PC-3 (cell line): ENCODE results near the gene SLC44A1. TPM values are rescaled to one million over a fixed set of nuclear protein-coding genes. Genes with fewer than 3 reads are reported as not detected.
A peak's percentile ranks its signal among the peaks of the same experiment; 100 is the strongest.

Experiments used
- ATAC-seq: fragments of 200-7000 bp; cut with Tn5 transposase; 2 replicates; pipeline ENCODE4 v1.9.1; 2020; ENCODE audit warnings: mild to moderate bottlenecking, moderate library complexity
- BruUV-seq: library from RNA; stranded (reverse); fragments of 400-500 nt; replicated peaks from 2 replicates; lab custom pipeline; 2021; lab: Mats Ljungman, UMichigan
- CTCF ChIA-PET: fragments of 300-600 bp; sonication (Branson Sonifier 250); formaldehyde crosslinking; loops from one replicate; lab custom pipeline; 2022; ENCODE audit warnings: antibody characterized with exemption; lab: Charles Lee
- POLR2A ChIA-PET: fragments of 300-600 bp; sonication (Branson Sonifier 250); formaldehyde crosslinking; loops from one replicate; lab custom pipeline; 2022; ENCODE audit warnings: antibody characterized with exemption; ENCODE audit not compliant: unreplicated experiment; lab: Charles Lee
- DNase-seq: peaks from one replicate; pipeline ENCODE4 v3.0.0-alpha.2; 2015
- H2AFZ ChIP-seq: fragments of 300-600 bp; sonication (generic); 2 replicates; pipeline ENCODE4 v1.6.0; 2016; ENCODE audit warnings: antibody characterized with exemption, low read length
- H3F3A ChIP-seq: fragments of 300-600 bp; sonication (generic); one replicate; pipeline ENCODE4 v1.6.0; 2017; ENCODE audit warnings: antibody characterized with exemption, low read length, control low read depth, mild to moderate bottlenecking; ENCODE audit not compliant: unreplicated experiment
- H3K27ac ChIP-seq: fragments of 300-600 bp; sonication (generic); 2 replicates; pipeline ENCODE4 v1.5.1; 2016; ENCODE audit warnings: mild to moderate bottlenecking, low read length
- H3K27me3 ChIP-seq: fragments of 300-600 bp; sonication (generic); 2 replicates; pipeline ENCODE4 v1.6.1; 2016; ENCODE audit warnings: low read length, mixed read lengths
- H3K36me3 ChIP-seq: fragments of 300-600 bp; sonication (generic); 2 replicates; pipeline ENCODE4 v1.6.1; 2016; ENCODE audit warnings: low read depth, mixed run types, low read length, mixed read lengths
- H3K4me1 ChIP-seq: fragments of 300-600 bp; sonication (generic); 2 replicates; pipeline ENCODE4 v1.5.1; 2016; ENCODE audit warnings: low read length; ENCODE audit not compliant: insufficient read depth
- H3K4me2 ChIP-seq: fragments of 300-600 bp; sonication (generic); 2 replicates; pipeline ENCODE4 v1.6.0; 2016; ENCODE audit warnings: low read length
- H3K4me3 ChIP-seq: fragments of 300-600 bp; sonication (generic); 2 replicates; pipeline ENCODE4 v1.5.1; 2016; ENCODE audit warnings: mild to moderate bottlenecking, low read length, mixed read lengths
- H3K79me2 ChIP-seq: fragments of 300-600 bp; sonication (generic); 2 replicates; pipeline ENCODE4 v1.6.1; 2017; ENCODE audit warnings: low read length, mixed read lengths
- H3K9ac ChIP-seq: fragments of 300-600 bp; sonication (generic); 2 replicates; pipeline ENCODE4 v1.6.0; 2016; ENCODE audit warnings: mild to moderate bottlenecking, low read length
- H3K9me2 ChIP-seq: fragments of 300-600 bp; sonication (generic); replicated peaks from 2 replicates; pipeline ENCODE4 v1.6.1; 2016; ENCODE audit warnings: mixed run types, low read length, mixed read lengths
- H3K9me3 ChIP-seq: fragments of 300-600 bp; sonication (generic); 2 replicates; pipeline ENCODE4 v1.6.1; 2016; ENCODE audit warnings: low read length, mixed read lengths
- H4K20me1 ChIP-seq: fragments of 300-600 bp; sonication (generic); 2 replicates; pipeline ENCODE4 v1.6.1; 2016; ENCODE audit warnings: low read length, mixed read lengths
- EZH2 ChIP-seq: fragments of 300-600 bp; sonication (generic); IDR thresholded peaks from one replicate; pipeline ENCODE4 v1.6.1; 2017; ENCODE audit warnings: antibody characterized with exemption, mild to moderate bottlenecking, low read length; ENCODE audit not compliant: unreplicated experiment
- EZH2phosphoT487 ChIP-seq: fragments of 300-600 bp; sonication (generic); IDR thresholded peaks from 2 replicates; pipeline ENCODE4 v1.6.1; 2018; ENCODE audit warnings: mild to moderate bottlenecking, antibody characterized with exemption, low read length, borderline replicate concordance
- intact Hi-C: fragments of 100-400 bp; cut with micrococcal nuclease; formaldehyde crosslinking; loops from 2 replicates; pipeline ENCODE4 v1.9.0; 2023
- total RNA-seq: library from RNA; depleted of rRNA; stranded (reverse); fragments of >200 nt; gene quantifications from 2 replicates; pipeline ENCODE4 v1.2.3, GENCODE V29; 2014
- TF ChIP-seq, protein P1 (sequence below): fragments of 300-600 bp; sonication (generic); conservative IDR thresholded peaks from 2 replicates; pipeline ENCODE4 v1.5.1; 2017; ENCODE audit warnings: antibody characterized with exemption, low read depth, mild to moderate bottlenecking, low read length

Gene SLC44A1
- total RNA-seq, 1 experiment from 2014 or later, result 16.1 TPM

DNA sequence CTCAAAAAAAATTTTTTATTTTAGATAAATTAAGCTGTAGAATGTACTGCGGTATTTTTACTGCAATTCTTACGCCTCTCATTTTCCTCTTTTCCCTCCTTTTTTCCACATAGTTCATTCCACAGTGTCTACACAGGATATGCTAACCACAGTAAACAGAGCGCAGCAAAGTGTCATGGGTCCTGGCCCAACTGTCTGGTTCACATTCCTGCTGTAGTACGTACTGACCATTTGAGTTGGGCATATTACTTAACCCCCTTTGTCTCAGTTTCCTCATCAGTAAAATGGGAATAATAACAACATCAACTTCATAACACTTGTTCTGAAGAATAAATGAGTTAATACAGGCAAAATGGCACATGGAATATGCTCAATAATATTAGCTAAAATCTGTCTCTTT is 41.6 kb downstream of the SLC44A1 start:
- POLR2A ChIA-PET, result no interaction called here
- CTCF ChIA-PET, result no interaction called here
- ATAC-seq, result no peak

DNA sequence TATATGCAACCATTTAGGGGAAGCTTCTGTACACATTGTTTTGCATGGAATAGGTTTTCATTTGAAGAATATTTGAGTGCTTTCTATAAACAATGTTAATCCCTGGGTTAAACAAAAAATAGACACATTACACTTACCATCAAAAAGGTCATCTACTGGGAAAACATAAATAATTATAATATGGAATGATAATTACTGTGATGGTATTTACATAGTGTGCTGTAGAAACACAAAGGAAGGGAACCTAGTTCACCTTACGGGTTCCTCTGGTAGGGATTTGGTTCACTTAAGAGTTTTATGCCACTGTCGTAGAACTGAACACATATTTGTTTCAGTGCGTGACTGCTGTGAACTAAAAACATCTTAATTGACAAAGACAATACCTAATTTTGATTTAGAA is 44.9 kb downstream of the SLC44A1 start:
- Histone ChIP-seq H3K9me2 (no peaks in the 10 kb centered on the region), H3F3A (no peaks in the 10 kb centered on the region), H3K4me3 (no peak overlapping the region), H4K20me1 (no peaks in the 10 kb centered on the region), H3K36me3 (no peaks in the 10 kb centered on the region), H3K9ac (no peak overlapping the region), H2AFZ (no peak overlapping the region), H3K9me3 (no peaks in the 10 kb centered on the region), H3K4me2 (no peak overlapping the region), H3K4me1 (peaks cover 11% of the 10 kb centered on the region), H3K27me3 (no peaks in the 10 kb centered on the region), H3K27ac (no peak overlapping the region), H3K79me2 (no peaks in the 10 kb centered on the region)
- no TSS peak for BruUV-seq
- TF ChIP-seq, protein P1, sequence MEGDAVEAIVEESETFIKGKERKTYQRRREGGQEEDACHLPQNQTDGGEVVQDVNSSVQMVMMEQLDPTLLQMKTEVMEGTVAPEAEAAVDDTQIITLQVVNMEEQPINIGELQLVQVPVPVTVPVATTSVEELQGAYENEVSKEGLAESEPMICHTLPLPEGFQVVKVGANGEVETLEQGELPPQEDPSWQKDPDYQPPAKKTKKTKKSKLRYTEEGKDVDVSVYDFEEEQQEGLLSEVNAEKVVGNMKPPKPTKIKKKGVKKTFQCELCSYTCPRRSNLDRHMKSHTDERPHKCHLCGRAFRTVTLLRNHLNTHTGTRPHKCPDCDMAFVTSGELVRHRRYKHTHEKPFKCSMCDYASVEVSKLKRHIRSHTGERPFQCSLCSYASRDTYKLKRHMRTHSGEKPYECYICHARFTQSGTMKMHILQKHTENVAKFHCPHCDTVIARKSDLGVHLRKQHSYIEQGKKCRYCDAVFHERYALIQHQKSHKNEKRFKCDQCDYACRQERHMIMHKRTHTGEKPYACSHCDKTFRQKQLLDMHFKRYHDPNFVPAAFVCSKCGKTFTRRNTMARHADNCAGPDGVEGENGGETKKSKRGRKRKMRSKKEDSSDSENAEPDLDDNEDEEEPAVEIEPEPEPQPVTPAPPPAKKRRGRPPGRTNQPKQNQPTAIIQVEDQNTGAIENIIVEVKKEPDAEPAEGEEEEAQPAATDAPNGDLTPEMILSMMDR, result no peak
- no peak for TF ChIP-seq EZH2
- TF ChIP-seq EZH2phosphoT487, result no peak
- ChIA-PET CTCF (no interaction called here), POLR2A (no interaction called here)
- ATAC-seq, result no peak
- no peak for DNase-seq
- intact Hi-C loops, result no loop called here

More for the DNA sequence above, 41.6 kb downstream of the SLC44A1 start:
- H3K4me3 ChIP-seq, result no peak overlapping the region
- no peaks in the 10 kb centered on the region for H3K9me3 ChIP-seq
- H3K9ac ChIP-seq, result no peak overlapping the region
- no peaks in the 10 kb centered on the region for H3K9me2 ChIP-seq
- no peaks in the 10 kb centered on the region for H3F3A ChIP-seq
- intact Hi-C loops, result no loop called here
- no peak overlapping the region for H3K27ac ChIP-seq
- no peak overlapping the region for H2AFZ ChIP-seq
- no TSS peak for BruUV-seq
- H3K4me2 ChIP-seq, result no peak overlapping the region
- H3K36me3 ChIP-seq, result no peaks in the 10 kb centered on the region
- peaks cover 7% of the 10 kb centered on the region; the same call in 1 of the 2 replicates for H3K79me2 ChIP-seq
- TF ChIP-seq EZH2phosphoT487 (no peak), EZH2 (no peak)
- TF ChIP-seq, protein P1, result no peak
- no peak for DNase-seq
- peaks cover 17% of the 10 kb centered on the region for H3K4me1 ChIP-seq
- H3K27me3 ChIP-seq, result no peaks in the 10 kb centered on the region
- H4K20me1 ChIP-seq, result no peaks in the 10 kb centered on the region

DNA sequence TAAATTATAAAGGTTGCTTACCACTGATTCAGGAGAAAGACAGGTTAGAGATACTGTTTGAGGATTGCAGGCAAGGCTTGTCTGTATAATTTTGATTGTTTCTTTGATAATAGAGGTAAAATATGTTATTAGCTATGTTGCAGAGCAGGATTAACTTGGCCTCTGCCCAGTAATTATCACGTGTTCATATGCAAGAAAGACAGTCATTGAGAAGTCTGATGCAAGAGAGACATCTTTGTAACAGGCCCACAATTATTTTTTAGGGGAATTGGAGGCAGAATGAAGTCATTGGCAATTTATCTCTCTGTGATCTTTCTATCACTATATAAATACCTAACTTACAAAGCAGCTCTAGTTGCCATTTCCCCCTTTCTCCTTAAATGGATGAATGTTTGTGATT is 46.0 kb downstream of the SLC44A1 start:
- Histone ChIP-seq H3K9me3 (no peaks in the 10 kb centered on the region), H3K9ac (no peak overlapping the region), H3K4me1 (peaks cover 11% of the 10 kb centered on the region), H3K79me2 (no peaks in the 10 kb centered on the region), H3K36me3 (no peaks in the 10 kb centered on the region), H2AFZ (no peak overlapping the region), H3K27me3 (no peaks in the 10 kb centered on the region), H3K4me2 (no peak overlapping the region), H3K9me2 (no peaks in the 10 kb centered on the region), H3K27ac (no peak overlapping the region), H3F3A (no peaks in the 10 kb centered on the region), H3K4me3 (no peak overlapping the region), H4K20me1 (no peaks in the 10 kb centered on the region)
- TF ChIP-seq EZH2 (no peak), EZH2phosphoT487 (no peak)
- TF ChIP-seq, protein P1, result no peak
- CTCF ChIA-PET, result no interaction called here
- POLR2A ChIA-PET, result no interaction called here
- DNase-seq, result peak; percentile 49
- intact Hi-C loops, result no loop called here
- no TSS peak for BruUV-seq
- ATAC-seq, result no peak
